ENCODE measurements around the gene EFNA1. TPM values are rescaled to one million over a fixed set of nuclear protein-coding genes. Genes with fewer than 3 reads are reported as not detected.

Gene EFNA1
- total and polyA plus RNA-seq, 2 of the 13 experiments (the other 11 are each of a cell fraction or from before 2014, with no cell fraction given) = 81.8 to 874 TPM

DNA sequence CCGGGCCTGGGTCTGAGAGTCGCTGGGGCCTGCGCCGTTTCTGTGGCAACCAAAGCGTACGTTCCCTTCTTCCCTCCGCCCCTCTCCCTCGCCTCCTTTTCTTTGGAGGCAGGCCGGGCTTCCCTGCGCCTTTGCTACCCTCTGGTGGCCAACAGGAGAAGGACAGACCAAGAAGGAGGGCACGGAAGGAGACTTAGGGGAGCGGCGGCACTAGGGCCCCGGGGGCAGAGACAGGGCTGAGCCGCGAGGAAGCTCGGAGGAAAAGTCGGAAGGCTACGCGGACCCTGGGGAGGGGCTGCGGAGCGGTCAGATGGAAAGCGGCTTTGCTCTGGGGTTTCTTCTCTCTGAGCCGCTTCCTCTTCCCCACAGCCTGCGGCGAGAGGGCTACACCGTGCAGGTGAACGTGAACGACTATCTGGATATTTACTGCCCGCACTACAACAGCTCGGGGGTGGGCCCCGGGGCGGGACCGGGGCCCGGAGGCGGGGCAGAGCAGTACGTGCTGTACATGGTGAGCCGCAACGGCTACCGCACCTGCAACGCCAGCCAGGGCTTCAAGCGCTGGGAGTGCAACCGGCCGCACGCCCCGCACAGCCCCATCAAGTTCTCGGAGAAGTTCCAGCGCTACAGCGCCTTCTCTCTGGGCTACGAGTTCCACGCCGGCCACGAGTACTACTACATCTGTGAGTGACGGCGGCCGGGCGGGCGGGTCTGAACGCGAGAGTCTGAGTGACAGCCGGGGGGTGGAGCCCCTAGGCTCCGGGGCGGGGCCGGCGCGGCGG is 42.8 kb upstream of the EFNA1 start (continued):
- TF ChIP-seq, protein P1, sequence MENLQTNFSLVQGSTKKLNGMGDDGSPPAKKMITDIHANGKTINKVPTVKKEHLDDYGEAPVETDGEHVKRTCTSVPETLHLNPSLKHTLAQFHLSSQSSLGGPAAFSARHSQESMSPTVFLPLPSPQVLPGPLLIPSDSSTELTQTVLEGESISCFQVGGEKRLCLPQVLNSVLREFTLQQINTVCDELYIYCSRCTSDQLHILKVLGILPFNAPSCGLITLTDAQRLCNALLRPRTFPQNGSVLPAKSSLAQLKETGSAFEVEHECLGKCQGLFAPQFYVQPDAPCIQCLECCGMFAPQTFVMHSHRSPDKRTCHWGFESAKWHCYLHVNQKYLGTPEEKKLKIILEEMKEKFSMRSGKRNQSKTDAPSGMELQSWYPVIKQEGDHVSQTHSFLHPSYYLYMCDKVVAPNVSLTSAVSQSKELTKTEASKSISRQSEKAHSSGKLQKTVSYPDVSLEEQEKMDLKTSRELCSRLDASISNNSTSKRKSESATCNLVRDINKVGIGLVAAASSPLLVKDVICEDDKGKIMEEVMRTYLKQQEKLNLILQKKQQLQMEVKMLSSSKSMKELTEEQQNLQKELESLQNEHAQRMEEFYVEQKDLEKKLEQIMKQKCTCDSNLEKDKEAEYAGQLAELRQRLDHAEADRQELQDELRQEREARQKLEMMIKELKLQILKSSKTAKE (CRISPR knock-in tag; IDR thresholded peaks at IDR 0.05; ENCODE audit: borderline replicate concordance) = peak; percentile 38; the same call in 1 of the 2 replicates
- TF ChIP-seq ZNF34 (CRISPR knock-in tag; IDR thresholded peaks at IDR 0.05; ENCODE audit: borderline replicate concordance) = no peak
- TF ChIP-seq ESRRA (CRISPR knock-in tag; IDR thresholded peaks at IDR 0.05; ENCODE audit: low read depth) = 0 out of 2 replicates have a peak, but pooled peaks have one; percentile 15
- peak; percentile 89 for TF ChIP-seq PCBP1 (IDR thresholded peaks at IDR 0.05; ENCODE audit: borderline replicate concordance, low read depth, low read length)
- TF ChIP-seq IRX3 (CRISPR knock-in tag; IDR thresholded peaks at IDR 0.05; ENCODE audit: borderline replicate concordance, low read depth) = no peak
- TF ChIP-seq, protein P2, sequence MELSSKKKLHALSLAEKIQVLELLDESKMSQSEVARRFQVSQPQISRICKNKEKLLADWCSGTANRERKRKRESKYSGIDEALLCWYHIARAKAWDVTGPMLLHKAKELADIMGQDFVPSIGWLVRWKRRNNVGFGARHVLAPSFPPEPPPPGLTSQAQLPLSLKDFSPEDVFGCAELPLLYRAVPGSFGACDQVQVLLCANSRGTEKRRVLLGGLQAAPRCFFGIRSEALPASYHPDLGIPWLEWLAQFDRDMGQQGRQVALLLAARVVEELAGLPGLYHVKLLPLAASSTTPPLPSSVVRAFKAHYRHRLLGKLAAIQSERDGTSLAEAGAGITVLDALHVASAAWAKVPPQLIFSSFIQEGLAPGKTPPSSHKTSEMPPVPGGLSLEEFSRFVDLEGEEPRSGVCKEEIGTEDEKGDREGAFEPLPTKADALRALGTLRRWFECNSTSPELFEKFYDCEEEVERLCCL (CRISPR knock-in tag; IDR thresholded peaks at IDR 0.05; ENCODE audit: borderline replicate concordance) = 0 out of 2 replicates have a peak, but pooled peaks have one; percentile 40
- TF ChIP-seq RXRA (CRISPR knock-in tag; IDR thresholded peaks at IDR 0.05) = peak; percentile 77
- TF ChIP-seq, protein P3, sequence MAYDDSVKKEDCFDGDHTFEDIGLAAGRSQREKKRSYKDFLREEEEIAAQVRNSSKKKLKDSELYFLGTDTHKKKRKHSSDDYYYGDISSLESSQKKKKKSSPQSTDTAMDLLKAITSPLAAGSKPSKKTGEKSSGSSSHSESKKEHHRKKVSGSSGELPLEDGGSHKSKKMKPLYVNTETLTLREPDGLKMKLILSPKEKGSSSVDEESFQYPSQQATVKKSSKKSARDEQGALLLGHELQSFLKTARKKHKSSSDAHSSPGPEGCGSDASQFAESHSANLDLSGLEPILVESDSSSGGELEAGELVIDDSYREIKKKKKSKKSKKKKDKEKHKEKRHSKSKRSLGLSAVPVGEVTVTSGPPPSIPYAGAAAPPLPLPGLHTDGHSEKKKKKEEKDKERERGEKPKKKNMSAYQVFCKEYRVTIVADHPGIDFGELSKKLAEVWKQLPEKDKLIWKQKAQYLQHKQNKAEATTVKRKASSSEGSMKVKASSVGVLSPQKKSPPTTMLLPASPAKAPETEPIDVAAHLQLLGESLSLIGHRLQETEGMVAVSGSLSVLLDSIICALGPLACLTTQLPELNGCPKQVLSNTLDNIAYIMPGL (CRISPR knock-in tag; IDR thresholded peaks at IDR 0.05; ENCODE audit: borderline replicate concordance in 1 of 2, low read depth in 1 of 2) = peak; percentile 95
- TF ChIP-seq MYC (CRISPR knock-in tag; IDR thresholded peaks at IDR 0.05; ENCODE audit: borderline replicate concordance) = peak; percentile 65; the same call in 1 of the 2 replicates
- TF ChIP-seq GATAD2A (CRISPR knock-in tag; IDR thresholded peaks at IDR 0.05) = peak; percentile 83
- TF ChIP-seq, protein P4, sequence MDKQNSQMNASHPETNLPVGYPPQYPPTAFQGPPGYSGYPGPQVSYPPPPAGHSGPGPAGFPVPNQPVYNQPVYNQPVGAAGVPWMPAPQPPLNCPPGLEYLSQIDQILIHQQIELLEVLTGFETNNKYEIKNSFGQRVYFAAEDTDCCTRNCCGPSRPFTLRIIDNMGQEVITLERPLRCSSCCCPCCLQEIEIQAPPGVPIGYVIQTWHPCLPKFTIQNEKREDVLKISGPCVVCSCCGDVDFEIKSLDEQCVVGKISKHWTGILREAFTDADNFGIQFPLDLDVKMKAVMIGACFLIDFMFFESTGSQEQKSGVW (CRISPR knock-in tag; IDR thresholded peaks at IDR 0.05; ENCODE audit: borderline replicate concordance) = no peak
- no peak for TF ChIP-seq FOXK2 (IDR thresholded peaks at IDR 0.05)
- no peak for TF ChIP-seq ZNF780A (CRISPR knock-in tag; IDR thresholded peaks at IDR 0.05)
- no peak for TF ChIP-seq FIP1L1 (IDR thresholded peaks at IDR 0.05; ENCODE audit: borderline replicate concordance, insufficient read depth, low read depth, low read length)
- no peak; the same call in 1 of the 2 replicates for TF ChIP-seq SAFB2 (CRISPR knock-in tag; IDR thresholded peaks at IDR 0.05; ENCODE audit: borderline replicate concordance, low read depth)
- TF ChIP-seq ZNF614 (CRISPR knock-in tag; IDR thresholded peaks at IDR 0.05; ENCODE audit: borderline replicate concordance) = 0 out of 2 replicates have a peak, but pooled peaks have one; percentile 22
- no peak for TF ChIP-seq POLR2A (IDR thresholded peaks at IDR 0.05; ENCODE audit: insufficient read depth in 1 of 2, low read depth in 2 of 2, low read length in 2 of 2)
- TF ChIP-seq NFIB (CRISPR knock-in tag; IDR thresholded peaks at IDR 0.05; ENCODE audit: borderline replicate concordance) = no peak
- no peak for TF ChIP-seq NFIC (IDR thresholded peaks at IDR 0.05; ENCODE audit: low read length)
- TF ChIP-seq ZNF329 (CRISPR knock-in tag; IDR thresholded peaks at IDR 0.05; ENCODE audit: low read depth) = 0 out of 2 replicates have a peak, but pooled peaks have one; percentile 48
- no peak; the same call in 1 of the 2 replicates for TF ChIP-seq HOXA9 (CRISPR knock-in tag; IDR thresholded peaks at IDR 0.05; ENCODE audit: borderline replicate concordance)
- TF ChIP-seq ZNF788 (CRISPR knock-in tag; IDR thresholded peaks at IDR 0.05; ENCODE audit: borderline replicate concordance) = peak; percentile 51; the same call in 1 of the 2 replicates
- TF ChIP-seq PHF8 (CRISPR knock-in tag; IDR thresholded peaks at IDR 0.05) = peak; percentile 78

Data from HepG2 (cell line).